Measurements from ENCODE around the gene CLEC11A.

CLEC11A gene, protein sequence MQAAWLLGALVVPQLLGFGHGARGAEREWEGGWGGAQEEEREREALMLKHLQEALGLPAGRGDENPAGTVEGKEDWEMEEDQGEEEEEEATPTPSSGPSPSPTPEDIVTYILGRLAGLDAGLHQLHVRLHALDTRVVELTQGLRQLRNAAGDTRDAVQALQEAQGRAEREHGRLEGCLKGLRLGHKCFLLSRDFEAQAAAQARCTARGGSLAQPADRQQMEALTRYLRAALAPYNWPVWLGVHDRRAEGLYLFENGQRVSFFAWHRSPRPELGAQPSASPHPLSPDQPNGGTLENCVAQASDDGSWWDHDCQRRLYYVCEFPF

DNA sequence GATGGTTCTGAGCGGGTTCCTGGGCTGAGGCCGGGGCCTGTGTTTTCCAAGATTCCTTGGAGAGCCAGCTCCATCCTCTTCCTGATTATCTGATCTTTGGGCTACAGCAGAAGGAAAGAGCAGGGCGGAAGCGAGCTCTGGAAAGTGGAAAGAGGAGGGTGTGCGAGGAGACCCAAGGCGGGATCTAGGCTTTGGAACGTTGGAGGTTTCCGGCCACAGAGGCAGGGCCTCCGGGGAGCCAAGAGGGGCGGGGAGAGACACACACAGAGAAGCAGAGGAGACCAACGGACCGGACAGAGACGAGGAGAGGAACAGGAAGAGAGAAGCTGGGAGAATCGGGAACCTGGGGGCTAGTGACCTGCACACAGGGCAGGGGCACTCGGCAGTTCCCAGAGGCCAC is at the start of gene CLEC11A:
Gene CLEC11A, plus strand, starts transcription at position 296 of the 400 bp plus-strand sequence. CDS start 162 bp downstream, outside the sequence.
- Histone ChIP-seq H3K27ac (ENCODE audit: low read depth, low read length) (no peak within 1 kb of the TSS), H3K27me3 (ENCODE audit: control insufficient read depth, insufficient read depth, low read length) (peaks cover 6% of the 10 kb centered on the region), H3K4me3 (ENCODE audit: low read length) (peak within 1 kb of the TSS; percentile 63), H3K4me1 (ENCODE audit: control insufficient read depth, insufficient read depth, low read length) (no peaks in the 10 kb centered on the region), H3K36me3 (ENCODE audit: control insufficient read depth, insufficient read depth, low read length) (no peaks in the 10 kb centered on the region), H3K9ac (ENCODE audit: low read length) (peak within 1 kb of the TSS; percentile 13)

DNA sequence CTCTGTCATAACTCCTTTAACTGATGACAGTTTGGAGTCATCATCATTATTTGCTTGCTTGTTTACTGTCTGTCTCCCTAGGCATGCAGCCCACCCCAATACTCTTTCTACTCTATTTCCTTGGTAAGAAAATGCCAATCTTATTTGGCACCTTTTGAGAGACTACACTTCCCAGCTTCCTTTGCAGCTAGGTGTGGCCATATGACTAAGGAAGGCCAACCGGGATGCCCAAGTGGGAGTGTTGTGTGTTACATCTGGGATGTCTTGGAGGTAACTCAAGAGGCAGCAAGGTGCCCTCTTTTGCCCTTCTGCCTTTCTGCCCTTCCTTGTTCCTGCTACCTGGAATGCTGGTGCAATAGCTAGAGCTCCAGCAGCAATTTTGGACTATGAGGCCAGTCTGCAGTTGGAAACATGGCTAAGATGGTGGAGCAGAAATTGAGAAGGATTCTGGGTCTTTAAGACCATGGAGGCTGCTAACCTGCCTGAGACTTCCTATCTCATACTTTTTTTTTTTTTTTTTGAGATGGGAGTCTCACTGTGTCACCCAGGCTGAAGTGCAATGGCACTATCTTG is 46.5 kb upstream of the CLEC11A start:
- H3K4me1 ChIP-seq (ENCODE audit: control insufficient read depth, insufficient read depth, low read length) = no peaks in the 10 kb centered on the region
- H3K27me3 ChIP-seq (ENCODE audit: control insufficient read depth, insufficient read depth, low read length) = peaks cover 4% of the 10 kb centered on the region
- H3K36me3 ChIP-seq (ENCODE audit: control insufficient read depth, insufficient read depth, low read length) = no peaks in the 10 kb centered on the region
- H3K9ac ChIP-seq (ENCODE audit: low read length) = no peak overlapping the region
- H3K27ac ChIP-seq (ENCODE audit: low read depth, low read length) = no peak overlapping the region
- no peak overlapping the region for H3K4me3 ChIP-seq (ENCODE audit: low read length)

DNA sequence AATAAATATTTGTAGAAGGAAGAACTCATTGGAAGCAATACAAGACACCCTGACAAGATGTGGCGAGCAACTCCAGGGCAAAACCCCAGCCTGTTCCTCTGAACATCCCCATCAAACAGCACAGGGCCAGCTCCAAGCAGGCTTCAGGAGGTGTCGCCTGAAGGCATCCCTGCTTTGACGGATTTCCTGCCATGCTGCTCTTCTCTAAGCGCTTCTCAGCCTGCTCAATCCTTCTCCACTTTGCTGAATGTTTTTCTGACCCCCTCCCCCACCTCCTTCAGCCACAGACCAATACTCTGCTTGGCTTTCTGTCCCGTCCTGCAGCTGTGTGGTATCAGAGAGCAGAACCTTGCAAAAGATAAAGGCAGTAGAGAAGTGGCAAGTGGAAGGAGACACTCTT is 45.5 kb upstream of the CLEC11A start:
- Histone ChIP-seq H3K4me1 (ENCODE audit: control insufficient read depth, insufficient read depth, low read length) (no peaks in the 10 kb centered on the region), H3K27ac (ENCODE audit: low read depth, low read length) (no peak overlapping the region), H3K36me3 (ENCODE audit: control insufficient read depth, insufficient read depth, low read length) (no peaks in the 10 kb centered on the region), H3K4me3 (ENCODE audit: low read length) (no peak overlapping the region), H3K27me3 (ENCODE audit: control insufficient read depth, insufficient read depth, low read length) (peaks cover 2% of the 10 kb centered on the region), H3K9ac (ENCODE audit: low read length) (no peak overlapping the region)

DNA sequence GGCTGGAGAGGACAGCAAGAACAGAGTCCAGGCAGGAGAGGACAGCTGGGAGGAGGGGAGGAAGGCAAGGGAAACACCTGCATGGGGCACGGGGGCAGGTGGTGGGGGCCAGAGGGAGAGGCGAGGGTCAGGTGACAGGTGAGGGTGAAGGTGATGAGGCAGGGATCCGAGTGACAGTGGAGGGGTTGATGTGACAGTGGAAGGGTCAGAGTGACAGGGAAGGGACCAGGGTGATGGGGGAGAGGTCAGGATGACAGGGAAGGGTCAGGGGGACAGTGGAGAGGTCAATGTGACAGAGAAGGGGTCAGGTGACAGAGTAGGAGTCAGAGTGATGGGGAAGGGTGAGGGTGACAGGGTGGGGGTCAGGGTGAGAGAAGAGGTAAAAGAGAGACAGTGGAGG is 44.8 kb upstream of the CLEC11A start:
- Histone ChIP-seq H3K9ac (ENCODE audit: low read length) (no peak overlapping the region), H3K4me3 (ENCODE audit: low read length) (no peak overlapping the region), H3K27me3 (ENCODE audit: control insufficient read depth, insufficient read depth, low read length) (no peaks in the 10 kb centered on the region), H3K4me1 (ENCODE audit: control insufficient read depth, insufficient read depth, low read length) (no peaks in the 10 kb centered on the region), H3K36me3 (ENCODE audit: control insufficient read depth, insufficient read depth, low read length) (no peaks in the 10 kb centered on the region), H3K27ac (ENCODE audit: low read depth, low read length) (no peak overlapping the region)

DNA sequence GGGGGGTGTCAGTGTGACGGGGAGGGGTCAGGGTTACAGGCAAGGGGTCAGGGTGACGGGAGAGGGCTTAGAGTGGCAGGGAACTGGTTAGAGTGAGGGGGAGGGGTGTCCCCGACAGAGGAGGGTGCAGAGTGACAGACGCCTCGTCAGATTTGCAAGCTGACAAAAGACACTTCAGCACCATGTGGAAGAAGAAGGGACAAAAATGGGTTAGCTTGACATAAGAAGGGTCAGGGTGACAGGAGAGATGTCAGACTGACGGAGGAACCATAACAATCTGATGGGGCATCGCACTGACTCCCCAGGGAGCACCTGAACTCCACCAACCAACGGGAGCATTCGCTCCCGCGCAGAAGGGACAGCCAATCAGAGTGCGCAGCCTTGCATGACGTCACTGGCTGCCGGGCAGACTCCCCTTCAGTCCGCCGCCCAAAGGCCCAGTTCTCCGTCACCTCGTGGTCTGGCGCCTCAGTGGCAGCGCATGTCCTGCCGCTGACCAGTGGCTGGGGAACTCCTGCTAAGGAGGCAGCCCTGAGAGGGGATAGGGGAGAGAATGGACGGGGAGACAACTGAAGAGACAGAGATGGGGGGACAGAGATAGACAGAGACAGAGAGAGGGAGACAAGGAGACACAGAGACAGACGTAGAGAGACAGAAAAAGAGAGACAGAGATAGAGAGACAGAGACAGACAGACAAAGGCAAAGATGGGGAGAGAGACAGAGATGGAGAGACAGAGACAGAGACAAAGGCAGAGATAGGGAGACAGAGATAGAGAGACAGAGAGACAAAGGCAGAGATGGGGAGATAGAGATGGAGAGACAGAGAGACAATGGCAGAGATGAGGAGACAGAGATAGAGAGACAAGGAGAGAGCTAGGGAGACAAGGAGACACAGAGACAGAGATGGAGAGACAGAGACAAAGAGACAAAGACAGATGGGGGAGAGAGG is 43.7 kb upstream of the CLEC11A start:
- Histone ChIP-seq H3K4me3 (ENCODE audit: low read length) (no peak overlapping the region), H3K27me3 (ENCODE audit: control insufficient read depth, insufficient read depth, low read length) (no peaks in the 10 kb centered on the region), H3K36me3 (ENCODE audit: control insufficient read depth, insufficient read depth, low read length) (no peaks in the 10 kb centered on the region), H3K9ac (ENCODE audit: low read length) (no peak overlapping the region), H3K27ac (ENCODE audit: low read depth, low read length) (no peak overlapping the region), H3K4me1 (ENCODE audit: control insufficient read depth, insufficient read depth, low read length) (no peaks in the 10 kb centered on the region)

DNA sequence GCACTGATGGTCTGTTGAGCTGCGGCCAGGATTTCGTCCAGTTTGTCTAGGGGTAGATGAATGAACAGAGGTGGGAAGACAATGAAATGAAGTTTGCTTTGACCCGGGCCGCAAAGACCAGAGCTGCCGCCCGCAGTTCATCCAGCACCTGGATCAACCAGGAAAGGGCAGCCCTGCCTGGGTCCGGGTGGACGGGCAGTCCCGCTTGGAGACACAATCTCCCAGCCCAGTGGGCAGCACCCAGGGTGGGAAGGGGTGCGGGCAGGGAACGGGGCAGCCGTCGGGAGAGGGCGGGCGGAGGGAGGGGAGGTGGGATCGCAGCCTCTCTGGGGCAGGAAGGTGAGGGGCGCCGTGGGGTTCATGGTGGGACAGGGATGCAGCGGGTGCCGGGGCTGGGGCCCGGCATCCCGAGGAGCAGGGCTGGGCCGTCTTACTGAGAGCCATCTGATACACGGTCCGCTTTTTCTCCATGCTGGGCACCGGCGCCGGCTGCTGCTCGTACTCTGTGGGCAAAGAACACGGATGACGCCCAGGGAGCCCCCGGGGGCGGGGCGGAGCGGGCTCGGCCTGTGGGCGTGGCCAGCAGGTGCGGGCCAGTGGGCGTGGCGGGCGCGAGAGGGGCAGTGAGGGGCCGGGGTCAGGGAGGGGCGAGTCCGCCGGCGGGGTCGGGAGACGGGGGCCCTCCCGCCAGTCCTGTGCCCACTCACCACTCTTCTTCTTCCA is 36.7 kb upstream of the CLEC11A start:
- no peak overlapping the region for H3K27ac ChIP-seq (ENCODE audit: low read depth, low read length)
- no peaks in the 10 kb centered on the region for H3K4me1 ChIP-seq (ENCODE audit: control insufficient read depth, insufficient read depth, low read length)
- H3K4me3 ChIP-seq (ENCODE audit: low read length) = no peak overlapping the region
- H3K27me3 ChIP-seq (ENCODE audit: control insufficient read depth, insufficient read depth, low read length) = peaks cover 5% of the 10 kb centered on the region
- H3K9ac ChIP-seq (ENCODE audit: low read length) = no peak overlapping the region
- H3K36me3 ChIP-seq (ENCODE audit: control insufficient read depth, insufficient read depth, low read length) = no peaks in the 10 kb centered on the region

DNA sequence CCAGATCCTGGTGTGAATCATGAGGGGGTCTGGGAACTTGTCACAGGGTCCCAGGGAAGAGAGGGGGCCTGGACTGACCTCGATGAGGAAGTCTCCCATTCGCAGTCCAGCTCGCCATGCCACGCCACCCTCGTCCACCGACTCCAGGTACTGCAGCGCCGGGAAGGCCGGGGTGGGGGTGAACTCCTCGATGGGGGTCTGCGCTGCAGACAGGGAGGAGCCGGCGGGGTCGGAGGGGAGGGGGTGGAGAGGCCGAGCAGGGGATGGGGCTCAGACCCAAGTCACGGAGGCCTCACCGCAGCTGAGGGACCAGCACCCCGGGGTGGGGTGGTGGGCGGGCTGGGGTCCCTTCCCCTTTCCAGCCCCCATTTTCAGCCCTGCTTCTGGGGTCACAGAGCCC is 34.4 kb upstream of the CLEC11A start:
- Histone ChIP-seq H3K9ac (ENCODE audit: low read length) (no peak overlapping the region), H3K4me3 (ENCODE audit: low read length) (no peak overlapping the region), H3K27me3 (ENCODE audit: control insufficient read depth, insufficient read depth, low read length) (peaks cover 18% of the 10 kb centered on the region)

DNA sequence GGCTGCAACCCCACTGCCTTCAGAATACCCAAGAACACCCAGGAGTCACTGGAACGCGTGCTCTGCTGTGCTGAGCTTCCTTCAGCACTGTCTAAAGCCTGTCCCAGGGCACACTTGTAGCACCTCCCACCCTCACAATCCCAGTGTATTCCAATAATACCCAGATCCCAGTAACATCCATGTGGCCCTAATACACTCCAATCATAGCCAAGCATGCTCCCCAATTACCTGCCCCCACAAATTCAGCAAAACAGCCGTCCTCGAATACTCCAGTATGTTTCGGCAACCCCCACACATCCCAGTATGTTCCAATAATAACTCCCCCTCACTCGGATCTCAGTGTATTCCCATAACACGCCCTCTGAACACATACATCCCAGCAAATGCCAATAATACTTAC is 32.7 kb upstream of the CLEC11A start:
- Histone ChIP-seq H3K4me1 (ENCODE audit: control insufficient read depth, insufficient read depth, low read length) (no peaks in the 10 kb centered on the region), H3K27me3 (ENCODE audit: control insufficient read depth, insufficient read depth, low read length) (peaks cover 19% of the 10 kb centered on the region), H3K27ac (ENCODE audit: low read depth, low read length) (no peak overlapping the region), H3K9ac (ENCODE audit: low read length) (no peak overlapping the region), H3K36me3 (ENCODE audit: control insufficient read depth, insufficient read depth, low read length) (no peaks in the 10 kb centered on the region), H3K4me3 (ENCODE audit: low read length) (no peak overlapping the region)

More for the DNA sequence above, 34.4 kb upstream of the CLEC11A start:
- Histone ChIP-seq H3K4me1 (ENCODE audit: control insufficient read depth, insufficient read depth, low read length) (no peaks in the 10 kb centered on the region), H3K27ac (ENCODE audit: low read depth, low read length) (no peak overlapping the region), H3K36me3 (ENCODE audit: control insufficient read depth, insufficient read depth, low read length) (no peaks in the 10 kb centered on the region)

DNA sequence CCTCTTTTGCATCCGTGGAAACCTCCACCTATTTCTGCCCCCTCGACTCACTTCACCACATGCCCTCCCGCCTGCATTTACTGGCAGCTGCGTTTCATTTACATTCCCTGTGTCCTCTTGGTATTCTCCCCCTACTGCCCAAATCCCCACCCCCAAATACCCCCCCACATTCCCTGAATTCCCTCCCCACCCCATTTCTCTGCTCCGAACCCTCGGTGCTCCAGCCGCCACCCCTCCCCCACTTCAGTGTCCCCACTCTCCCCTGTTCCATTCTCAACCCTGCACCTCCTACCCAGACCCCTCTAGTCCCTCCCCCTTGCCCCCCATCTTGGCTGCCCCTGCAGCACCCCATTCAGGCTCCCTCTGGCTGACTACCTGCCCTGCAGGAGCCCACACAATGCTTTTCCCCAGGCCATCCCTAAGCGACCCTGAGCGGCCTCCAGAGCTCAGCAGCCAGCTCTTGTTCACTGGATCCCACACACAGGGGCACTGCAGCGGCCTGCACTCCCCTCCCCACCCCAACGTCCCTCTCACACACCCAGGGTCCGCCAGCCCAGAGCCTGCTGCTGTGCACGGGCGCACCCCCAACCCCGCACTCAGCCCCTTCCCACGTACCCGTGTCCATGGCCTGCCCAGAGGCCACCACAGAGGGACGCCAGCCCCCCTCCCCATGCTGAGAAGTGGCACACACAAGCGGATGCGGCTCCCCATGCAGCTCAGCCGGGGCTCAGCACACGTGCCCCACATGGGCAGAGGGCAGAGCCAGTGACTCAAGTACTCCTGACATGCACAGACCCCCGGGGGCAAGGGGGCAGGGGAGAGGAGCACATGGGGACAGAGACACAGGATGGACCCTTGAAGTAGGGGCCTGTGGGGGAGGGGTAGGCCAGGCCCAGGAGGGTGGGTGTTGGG is 29.8 kb upstream of the CLEC11A start:
- Histone ChIP-seq H3K9ac (ENCODE audit: low read length) (no peak overlapping the region), H3K4me1 (ENCODE audit: control insufficient read depth, insufficient read depth, low read length) (no peaks in the 10 kb centered on the region), H3K4me3 (ENCODE audit: low read length) (no peak overlapping the region), H3K36me3 (ENCODE audit: control insufficient read depth, insufficient read depth, low read length) (no peaks in the 10 kb centered on the region), H3K27me3 (ENCODE audit: control insufficient read depth, insufficient read depth, low read length) (peaks cover 22% of the 10 kb centered on the region), H3K27ac (ENCODE audit: low read depth, low read length) (no peak overlapping the region)

DNA sequence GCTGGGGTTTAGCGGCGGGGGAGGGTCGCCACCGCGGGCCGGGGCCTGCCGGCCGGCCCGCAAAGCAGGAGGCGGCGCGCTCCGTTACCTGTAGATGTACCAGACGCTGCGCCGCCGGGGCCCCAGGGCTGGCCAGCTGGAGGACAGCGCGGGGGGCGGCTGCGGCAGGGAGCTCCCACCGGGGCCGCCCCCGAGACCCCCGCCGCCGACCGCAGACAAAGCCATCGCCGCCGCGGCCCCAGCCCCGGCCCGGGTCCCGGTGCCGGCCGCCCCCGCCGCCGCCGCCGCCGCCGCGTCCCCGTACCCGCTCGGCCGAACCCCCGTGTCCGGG is 28.4 kb upstream of the CLEC11A start:
- Histone ChIP-seq H3K36me3 (ENCODE audit: control insufficient read depth, insufficient read depth, low read length) (no peaks in the 10 kb centered on the region), H3K4me1 (ENCODE audit: control insufficient read depth, insufficient read depth, low read length) (no peaks in the 10 kb centered on the region), H3K27me3 (ENCODE audit: control insufficient read depth, insufficient read depth, low read length) (peaks cover 22% of the 10 kb centered on the region), H3K9ac (ENCODE audit: low read length) (no peak overlapping the region), H3K4me3 (ENCODE audit: low read length) (no peak overlapping the region), H3K27ac (ENCODE audit: low read depth, low read length) (no peak overlapping the region)

DNA sequence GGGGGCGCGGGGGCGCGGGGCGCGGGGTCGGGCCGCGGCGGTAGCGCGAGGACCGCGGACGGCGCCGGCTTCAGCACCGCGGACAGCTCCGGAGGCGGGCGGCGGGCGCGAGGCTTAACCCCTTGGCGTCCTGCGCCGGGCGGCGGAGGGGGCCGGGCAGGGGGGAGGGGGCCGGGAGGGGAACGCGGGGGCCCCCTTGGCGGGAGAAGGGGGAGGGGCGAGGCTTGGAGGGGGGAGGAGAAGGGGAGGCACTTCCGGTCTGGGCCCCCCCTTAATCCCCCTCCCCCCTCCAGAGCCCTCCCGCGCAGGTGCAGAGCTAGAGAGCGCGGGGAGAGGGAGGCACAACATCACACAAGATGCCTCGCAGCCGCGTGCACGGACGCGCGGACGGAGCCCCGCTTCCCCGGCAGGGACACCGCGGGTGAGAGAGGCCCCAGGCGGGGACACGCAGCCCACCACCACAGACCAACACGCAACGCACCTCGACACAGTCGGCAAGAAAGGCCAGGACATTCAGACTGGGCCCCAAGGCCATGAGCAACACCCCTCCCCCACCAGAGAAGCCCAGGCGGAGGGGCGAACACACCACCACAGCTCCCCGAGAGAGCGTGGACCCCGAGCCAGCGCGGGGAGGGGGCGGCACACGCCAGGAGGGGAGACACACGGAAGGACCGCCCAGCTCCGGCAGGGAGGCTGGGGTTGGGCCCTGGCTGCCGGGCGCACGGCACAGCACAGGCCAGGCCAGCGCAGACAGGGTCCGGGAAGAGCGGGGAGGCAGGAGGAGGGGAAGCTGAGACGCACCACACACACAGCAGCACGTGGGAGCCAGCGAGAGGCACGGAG is 27.7 kb upstream of the CLEC11A start:
- Histone ChIP-seq H3K27ac (ENCODE audit: low read depth, low read length) (no peak overlapping the region), H3K36me3 (ENCODE audit: control insufficient read depth, insufficient read depth, low read length) (no peaks in the 10 kb centered on the region), H3K9ac (ENCODE audit: low read length) (no peak overlapping the region), H3K4me3 (ENCODE audit: low read length) (no peak overlapping the region), H3K27me3 (ENCODE audit: control insufficient read depth, insufficient read depth, low read length) (peaks cover 22% of the 10 kb centered on the region), H3K4me1 (ENCODE audit: control insufficient read depth, insufficient read depth, low read length) (no peaks in the 10 kb centered on the region)

All from rectal smooth muscle tissue (tissue), 1 donor.